DMS79 (cell line): ENCODE data around the gene RTP5.
"Not testable (repeated sequence)": the region's sequence is repeated elsewhere in the genome, so short reads cannot be mapped to it uniquely, and the experiment has no call there.

Experiments
- DNase-seq: peaks from one replicate; lab custom pipeline; 2025; lab: John Stamatoyannopoulos, UW

RTP5 gene

DNA sequence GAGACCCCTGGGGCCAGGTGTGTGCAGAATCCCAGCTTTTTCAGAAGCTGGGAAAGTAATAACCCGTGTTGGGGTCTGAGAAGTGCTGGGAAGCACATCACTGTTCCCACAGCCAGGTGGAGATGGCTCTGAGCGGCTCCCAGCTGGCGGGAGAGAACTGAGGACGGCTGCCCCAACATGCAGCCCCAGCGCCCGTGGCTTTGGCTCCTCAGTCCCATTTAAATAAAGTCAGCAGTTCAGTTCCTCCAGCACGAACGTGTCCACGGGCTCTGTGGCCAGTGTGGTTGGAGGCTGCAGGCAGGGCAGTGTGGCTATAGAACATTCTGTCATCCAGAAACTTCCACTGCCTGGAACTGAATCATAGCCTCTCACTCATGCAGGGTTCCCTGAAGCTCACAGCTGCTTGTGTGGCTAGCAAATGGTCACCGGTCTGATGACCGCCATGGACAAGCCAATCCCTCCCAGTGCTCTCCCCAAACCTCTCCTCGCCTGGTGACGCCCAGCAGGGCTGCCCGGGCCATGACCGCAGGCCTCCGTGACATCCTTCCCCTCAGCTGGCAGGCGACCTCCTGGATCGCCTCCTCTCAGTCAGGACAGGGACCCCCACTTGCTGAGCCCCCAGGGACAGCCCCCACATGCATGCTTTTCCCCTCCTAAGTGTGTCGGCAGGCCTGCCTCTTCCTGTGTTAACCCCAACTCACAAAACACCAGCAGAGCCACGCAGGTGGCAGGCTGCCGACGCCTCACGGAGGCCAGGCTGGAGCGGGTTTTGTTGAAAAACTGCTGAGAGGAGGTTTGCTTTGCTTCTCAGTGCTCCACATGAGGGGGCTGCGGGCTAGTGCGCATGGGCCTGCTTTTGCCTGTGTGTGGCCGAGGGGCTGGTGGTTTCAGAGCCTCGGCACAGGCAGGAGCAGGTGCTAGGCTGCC, 1.3 kb downstream of the RTP5 start:
- no peak for DNase-seq

DNA sequence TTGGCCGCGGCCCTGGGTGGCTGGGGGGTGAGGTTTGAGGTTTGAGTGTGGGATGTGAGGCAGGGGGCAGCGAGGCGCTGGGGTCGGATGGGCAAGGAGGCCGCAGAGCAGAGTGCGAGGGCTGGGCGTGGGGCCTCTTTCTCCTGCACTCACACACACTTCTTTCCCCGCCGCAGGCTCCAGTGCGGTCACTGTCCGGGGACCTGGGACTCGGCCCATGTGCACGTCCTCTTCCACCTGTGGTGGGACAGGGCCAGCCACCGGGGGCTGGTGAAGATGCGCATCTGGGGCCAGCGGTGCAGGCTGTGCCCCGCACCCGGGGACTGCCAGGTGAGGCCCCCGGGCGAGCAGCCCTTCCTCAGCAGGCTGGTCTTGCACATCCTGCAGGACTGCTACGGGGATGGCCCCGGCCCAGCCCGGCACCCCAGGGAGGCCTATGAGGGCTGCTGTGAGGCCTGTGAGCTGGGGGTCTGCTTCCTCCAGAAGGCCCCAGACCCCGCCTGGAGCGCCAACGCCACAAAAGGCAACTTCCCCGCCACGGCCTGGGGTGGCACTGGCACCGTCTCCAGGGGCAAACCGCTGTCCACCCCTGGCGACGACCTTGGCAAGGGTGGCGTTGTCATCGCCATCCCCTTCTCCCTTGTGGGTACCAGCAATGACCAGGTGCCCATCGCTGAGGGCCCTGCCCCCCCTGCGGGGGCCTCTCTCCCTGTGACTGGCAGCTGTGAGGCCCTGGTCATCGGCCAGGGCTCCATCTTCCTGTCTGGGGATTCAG, 2.2 kb downstream of the RTP5 start:
- no peak for DNase-seq

DNA sequence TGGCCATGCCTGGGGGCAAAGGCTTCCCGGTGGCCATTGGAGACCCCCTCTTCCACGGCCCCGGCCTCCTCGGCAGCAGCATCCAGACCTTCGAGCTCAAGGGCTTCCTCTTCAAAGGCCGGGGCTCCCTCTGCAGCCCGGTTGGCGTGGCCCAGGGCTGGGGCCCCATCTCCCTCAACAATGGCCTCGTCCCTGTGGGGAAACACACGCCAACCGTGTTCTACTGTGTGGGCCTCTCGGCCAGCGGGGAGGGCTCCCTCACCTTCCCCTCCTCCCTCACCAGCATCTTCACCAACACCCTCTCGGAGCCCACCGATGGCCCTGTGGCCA, 2.7 kb downstream of the RTP5 start:
- no peak for DNase-seq

DNA sequence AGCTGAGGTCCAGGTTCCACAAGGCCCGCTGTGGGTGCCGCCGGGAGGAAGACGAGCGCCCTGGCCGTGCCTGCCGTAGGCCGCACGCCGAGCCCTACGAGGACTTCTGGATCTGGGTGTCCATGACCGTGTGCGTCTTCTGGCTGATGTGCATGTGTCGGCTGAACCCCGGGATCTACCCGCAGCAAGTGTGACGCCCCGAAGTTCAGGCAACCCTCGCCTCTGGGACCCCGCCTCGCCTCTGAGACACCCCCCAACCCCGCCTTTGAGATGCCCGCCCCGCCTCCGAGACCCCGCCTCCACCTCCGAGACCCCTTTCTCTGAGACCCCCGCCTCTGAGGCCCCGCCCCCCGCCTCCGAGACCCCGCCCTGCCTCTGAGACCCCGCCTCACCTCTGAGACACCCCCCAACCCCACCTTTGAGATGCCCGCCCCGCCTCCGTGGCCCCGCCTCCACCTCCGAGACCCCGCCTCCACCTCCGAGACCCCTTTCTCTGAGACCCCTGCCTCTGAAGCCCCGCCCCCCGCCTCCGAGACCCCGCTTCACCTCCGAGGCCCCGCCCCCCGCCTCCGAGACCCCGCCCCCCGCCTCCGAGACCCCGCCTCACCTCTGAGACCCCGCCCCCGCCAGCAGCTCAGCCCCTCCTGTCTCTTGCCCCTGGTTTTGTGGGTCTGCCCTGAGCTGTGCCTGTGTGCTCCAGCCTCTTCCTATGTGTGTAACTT, 3.7 kb downstream of the RTP5 start:
- DNase-seq = no peak

DNA sequence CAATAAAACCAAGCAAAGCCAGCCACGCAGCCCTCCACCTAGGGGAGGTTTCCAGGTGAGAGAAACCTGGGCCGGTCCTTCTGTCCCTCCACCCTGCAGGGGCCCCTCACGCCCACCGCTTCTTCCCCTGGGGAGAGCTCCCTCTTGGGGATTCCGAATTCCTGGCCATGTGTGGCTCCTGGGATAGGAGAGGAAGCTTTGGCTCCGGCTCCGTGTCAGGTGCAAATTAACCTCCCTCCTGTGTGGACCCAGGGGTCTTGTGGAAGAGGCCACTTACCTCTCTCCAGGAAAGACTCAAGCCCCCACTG, 4.2 kb downstream of the RTP5 start:
- DNase-seq = no peak

DNA sequence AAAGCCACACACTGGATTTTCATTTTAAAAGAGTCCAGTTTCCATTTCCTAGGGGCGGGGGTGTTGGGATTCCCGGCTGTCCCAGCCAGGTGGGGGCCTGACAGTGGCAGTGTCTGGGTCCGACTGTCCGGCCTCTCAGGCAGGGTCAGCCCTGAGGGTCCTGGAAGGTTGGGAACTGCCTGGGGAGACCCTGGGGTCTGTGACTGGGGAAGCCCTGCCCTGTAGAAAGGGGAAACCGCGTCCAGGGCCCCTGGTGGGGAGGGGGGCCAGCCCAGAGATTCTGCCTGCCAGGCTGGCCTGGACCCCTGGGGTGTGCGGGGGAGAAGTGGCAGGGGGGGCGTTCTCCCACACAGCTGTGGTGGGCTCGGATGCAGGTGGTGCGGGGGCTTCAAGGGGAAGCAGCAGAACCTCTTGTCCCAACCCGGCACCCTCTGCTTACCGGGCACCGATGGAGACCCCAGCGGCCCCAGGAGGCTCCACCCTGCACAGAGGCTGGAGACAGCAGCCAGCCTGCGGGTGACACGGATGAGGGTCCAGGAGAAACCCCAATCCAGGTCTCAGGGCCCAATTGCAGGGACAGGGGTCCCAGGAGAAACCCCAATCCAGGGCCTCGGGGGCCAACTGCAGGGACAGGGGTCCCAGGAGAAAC, 4.9 kb downstream of the RTP5 start:
- DNase-seq = no peak

DNA sequence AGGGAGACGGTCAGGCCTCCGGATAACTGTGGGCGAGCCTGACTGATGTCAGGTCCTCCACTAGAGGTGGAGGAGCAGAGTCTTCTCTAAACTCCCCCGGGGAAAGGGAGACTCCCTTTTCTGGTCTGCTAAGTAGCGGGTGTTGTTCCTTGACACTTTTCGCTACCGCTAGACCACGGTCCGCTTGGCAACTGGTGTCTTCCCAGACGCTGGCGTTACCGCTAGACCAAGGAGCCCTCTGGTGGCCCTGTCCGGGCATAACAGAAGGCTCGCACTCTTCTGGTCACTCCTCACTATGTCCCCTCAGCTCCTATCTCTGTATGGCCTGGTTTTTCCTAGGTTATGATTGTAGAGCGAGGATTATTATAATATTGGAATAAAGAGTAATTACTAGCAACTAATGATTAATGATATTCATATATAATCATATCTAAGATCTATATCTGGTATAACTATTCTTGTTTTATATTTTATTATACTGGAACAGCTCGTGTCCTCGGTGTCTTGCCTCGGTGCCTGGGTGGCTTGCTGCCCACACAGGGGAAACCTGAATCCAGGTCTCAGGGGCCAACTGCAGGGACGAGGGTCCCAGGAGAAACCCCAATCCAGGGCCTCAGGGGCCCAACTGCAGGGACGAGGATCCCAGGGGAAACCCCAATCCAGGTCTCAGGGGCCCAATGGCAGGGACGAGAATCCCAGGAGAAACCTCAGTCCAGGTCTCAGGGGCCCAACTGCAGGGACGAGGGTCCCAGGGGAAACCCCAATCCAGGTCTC, 6.4 kb downstream of the RTP5 start:
- not testable (repeated sequence) for DNase-seq

DNA sequence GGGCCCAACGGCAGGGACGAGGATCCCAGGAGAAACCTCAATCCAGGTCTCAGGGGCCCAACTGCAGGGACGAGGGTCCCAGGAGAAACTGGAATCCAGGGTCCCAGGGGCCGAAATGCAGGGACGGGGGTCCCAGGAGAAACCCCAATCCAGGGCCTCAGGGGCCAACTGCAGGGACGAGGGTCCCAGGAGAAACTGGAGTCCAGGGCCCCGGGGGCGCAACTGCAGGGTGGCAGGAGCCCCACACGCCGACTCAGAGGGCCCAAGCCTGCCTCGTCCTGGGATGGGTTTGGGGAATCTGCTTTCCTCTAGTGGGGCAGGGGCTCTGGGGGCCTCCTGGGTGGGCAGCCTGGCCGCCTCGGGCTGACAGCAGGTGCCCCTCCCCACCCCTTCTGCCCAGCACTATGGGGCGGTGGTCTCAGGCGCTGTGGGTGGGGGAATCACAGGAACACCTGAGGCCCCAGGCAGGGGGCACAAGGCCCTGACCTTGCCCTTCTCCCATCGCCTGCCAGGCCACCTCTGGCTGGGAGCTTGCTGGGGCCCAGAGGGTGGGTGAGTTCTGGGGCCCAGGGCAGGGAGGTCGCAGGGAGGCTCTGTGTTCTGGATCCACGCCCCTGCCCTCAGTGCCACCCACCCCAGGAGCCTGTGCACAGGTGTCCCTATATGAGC, 7.1 kb downstream of the RTP5 start:
- DNase-seq = no peak

DNA sequence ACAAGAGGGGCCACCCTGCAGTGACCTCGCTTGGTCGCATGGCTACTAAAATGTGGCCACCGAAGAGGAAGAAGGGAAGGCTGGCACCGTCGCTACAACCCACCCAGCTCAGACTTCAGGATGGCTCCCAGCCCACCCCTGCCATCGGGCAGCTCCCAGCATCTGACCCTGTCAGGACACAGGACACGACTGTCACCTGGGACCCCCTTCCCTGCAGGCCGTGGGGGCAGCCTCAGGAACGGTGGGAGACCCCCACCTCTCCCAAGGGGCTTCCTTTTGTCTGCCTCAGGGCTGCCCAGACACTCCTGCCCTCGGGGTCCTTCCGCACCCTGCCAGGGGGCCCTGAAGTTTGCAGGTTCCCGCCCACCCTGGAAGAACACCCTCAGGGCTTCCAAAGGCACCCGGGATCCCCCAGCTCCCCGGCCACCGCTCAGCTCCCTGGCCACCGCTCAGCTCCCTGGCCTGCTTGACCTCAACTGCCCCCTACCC, 7.7 kb downstream of the RTP5 start:
- no peak for DNase-seq

DNA sequence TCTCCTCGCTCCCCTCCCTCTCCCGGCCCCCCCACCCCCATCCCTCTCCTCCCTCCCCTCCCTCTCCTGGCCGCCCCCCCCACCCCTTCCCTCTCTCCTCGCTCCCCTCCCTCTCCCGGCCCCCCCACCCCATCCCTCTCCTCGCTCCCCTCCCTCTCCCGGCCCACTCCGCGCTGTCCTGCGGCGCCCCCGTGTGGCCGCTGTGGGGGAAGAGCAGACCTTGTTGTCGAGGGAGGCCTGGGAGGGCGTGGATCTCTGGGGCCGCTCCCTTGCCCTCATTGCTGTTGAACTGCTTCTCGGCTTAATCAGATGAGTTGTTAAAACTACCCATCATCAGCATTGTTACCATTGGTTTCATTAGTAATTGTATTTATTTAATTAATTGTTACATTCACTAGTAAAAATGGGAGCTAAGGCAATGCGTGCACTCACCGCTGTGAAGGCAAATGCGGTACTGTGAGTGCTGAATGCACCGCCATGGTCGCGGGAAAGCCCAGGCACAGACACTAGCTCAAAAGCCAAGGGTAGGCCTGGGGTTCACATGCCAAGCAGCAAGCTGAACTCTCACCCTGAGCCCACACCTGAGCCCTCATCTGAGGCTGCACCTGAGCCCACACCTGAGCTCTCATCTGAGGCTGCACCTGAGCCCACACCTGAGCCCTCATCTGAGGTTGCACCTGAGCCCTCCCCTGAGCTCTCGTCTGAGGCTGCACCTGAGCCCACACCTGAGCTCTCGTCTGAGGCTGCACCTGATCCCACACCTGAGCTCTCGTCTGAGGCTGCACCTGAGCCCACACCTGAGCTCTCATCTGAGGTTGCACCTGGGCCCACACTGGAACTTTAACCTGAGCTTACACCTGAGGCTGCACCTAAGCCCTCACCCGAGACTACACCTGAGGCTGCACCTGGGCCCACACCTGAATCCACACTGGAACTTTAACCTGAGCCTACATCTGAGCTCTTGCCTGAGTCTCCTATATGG, 8.8 kb downstream of the RTP5 start:
- DNase-seq = no peak

DNA sequence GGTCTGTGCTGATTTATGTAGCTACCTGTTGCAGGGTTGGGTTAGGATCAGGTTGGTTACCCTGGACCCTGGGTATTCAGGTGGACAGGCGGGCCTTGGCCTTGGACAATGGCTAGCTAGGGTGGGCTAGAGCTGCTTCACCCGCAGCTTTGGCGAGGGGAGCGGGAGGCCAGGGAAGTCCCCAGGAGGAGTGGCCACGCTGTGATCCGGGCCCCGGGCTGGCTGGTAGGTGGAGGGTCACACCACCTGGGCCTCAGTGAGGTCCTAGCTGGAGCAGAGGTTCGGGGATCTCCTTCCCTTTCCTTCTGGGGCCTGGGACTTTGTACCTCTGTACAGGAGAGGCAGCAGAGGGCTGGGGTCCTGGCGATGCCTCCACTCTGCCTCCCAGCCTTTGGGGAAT, 9.8 kb downstream of the RTP5 start:
- DNase-seq = no peak

DNA sequence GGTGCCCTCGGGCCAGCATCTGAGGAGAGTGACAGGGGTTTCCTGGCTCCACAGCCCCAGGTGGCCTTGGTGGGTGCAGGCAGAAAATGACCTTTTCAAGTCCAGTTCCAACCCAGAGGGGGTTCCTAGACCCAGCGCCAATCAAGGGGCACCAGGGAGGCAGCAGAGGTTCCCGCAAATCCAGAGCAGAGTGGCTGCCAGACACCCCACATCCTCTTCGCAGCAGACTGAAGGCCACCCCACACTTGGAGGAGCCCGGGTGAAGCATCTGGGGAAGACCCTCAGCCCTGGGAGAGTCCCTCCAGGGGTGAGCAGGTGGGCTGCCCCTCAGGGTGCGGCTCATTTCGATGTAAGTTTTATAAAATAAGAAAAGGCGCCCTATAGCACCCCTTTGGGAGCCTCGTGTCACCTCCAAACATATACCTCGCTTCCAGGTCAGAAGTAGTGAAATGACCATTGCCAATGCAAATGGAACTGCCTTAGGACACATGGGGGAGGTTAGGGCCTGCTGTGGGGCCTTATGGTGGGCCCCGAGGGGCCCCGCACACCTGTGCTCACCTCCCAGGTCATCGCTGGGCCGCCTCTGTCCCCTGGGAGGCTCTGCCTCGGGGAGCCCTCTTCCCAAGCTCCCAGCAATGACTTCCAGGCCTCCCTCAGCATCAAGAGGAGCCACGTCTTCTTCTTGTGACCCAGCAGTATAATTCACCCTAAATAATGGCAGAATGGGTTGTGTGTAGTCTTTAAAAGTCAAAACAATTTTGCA, 11.0 kb downstream of the RTP5 start:
- no peak for DNase-seq

DNA sequence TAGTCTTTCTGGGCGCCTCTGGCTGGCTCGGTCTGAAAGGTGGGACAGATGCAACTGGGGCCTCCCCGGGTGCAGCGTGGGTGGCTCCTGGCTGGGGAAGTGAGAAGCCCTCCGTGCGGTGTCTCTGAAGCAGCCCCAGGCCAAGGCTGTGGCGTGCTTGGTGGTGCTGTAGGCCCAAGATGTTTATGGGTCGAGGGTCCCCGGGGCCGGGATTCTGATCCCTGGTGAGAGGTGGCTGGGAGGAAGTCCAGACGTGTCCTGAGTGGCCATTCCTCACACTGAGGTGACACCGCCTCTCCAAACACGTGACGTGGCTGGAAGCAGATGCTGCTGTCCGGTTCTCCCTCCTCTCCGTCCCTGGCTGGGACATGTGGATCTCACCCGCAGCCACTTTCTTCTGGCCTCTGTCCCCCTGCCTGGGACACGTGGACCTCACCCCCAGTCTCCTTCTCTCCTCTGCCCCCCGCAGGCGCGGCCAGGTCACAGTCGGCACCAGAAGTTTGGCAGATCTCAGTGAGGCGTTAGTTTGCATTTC, 12.6 kb downstream of the RTP5 start:
- DNase-seq = no peak

DNA sequence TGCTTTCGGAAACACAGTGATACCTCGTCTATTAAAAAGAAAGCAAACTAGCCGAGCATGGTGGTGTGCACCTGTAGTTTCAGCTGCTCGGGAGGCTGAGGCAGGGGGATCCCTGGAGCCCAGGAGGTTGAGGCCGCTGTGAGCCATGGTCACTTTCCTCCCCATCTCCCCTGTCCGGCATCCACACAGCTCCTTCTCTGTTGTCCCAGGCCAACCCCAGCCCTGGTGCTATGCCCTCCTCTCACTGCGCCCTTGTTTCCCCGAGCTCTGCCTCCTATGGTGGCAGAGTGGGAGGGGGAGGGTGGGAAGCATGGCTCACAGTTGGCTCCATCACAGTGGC, 15.4 kb downstream of the RTP5 start:
- DNase-seq = no peak

DNA sequence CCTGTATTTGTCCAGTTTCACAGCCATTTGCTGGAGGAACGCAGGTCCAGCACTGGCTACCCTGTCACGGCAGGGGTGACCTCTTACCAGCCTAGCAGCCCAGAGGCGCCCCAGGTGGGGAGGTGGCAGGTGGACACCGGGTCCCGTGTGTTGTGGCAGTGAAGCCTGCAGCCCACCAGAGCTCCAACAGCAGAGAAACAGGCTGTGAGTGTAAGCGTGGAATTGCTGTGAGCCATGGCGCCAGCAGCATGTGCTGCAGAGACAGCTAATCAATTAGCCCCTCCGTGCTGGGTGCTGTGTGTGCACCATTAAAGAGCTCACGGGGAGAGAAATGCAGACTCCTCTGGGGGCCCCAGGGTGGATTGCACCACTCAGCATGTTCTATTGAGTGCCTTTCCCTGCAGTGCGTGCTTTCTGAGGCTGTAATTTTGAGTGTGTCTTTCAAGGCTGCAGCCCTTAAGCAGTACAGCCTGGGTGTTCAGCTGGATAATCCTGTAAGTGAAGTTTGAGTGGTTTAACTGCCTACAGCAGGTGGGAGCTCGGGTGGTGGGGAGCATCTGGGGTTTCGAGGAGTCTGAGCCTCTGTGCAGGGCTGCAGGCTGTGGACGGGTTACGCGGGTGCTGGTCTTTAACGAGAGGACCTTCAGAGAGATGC, 15.9 kb downstream of the RTP5 start:
- peak; percentile 82 for DNase-seq

DNA sequence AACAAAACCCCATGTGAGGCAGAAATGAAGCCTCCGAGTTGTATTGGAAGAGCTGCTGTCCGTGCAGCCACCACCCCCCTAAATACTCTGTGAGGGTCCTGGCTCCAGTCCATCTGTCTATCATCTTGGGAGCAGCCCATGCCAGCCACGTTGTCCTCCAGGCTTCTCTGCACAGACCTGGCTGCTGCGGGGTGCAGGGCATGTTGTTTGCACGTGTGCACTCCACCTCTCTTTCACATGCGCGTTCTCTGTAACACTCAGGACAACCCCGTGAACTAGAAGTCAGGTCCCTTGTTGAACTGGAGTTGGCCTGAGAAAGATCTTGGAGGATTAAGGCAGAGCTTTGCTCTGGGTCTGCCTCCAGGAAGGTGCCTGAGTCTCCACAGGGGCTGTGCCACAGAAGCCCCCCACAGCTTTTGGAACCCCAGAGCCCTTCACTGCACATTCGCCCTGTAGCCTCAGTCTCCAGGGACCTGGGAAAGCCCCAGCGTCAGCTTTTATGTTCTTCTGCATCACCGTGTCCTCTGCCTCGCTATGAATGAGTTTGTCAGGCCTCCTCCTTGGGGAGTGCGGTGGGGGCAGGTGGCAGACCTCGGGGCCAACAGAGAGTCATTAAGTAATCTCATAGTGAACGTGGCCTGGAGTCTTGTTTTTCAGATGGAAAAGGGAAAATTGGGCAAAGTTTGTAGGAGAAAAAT, 16.6 kb downstream of the RTP5 start:
- peak; percentile 62 for DNase-seq

DNA sequence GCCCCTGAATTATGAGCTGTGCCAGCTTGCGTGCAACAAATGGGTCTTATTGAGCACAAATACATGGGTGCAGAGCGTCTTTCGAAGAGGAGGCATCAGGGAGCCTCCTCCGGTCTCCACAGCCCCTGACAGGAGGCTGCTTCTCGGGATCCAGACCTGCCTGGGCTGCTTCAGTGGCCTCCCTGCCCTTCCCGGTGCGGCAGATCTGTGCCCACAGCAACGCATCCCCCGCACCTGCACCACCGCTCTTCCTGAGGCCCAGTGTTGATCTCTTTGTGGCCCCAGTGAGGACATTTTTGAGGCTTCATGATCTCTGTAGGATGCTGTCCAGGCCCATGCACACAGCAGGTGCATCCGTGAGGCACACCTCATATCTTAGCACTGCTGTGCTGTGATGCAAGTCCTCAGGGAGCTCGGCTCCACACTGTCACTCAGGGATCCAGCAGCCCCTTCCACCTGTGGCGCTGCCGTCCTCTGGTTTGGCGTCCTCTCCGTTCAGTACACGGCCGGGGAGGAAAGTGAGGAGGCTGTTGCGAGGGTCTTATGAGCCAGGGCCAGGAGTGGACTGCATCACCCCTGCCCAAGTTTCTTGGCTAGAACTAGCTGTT, 17.4 kb downstream of the RTP5 start:
- no peak for DNase-seq
